ENCODE results near the gene BEND6.

DNA sequence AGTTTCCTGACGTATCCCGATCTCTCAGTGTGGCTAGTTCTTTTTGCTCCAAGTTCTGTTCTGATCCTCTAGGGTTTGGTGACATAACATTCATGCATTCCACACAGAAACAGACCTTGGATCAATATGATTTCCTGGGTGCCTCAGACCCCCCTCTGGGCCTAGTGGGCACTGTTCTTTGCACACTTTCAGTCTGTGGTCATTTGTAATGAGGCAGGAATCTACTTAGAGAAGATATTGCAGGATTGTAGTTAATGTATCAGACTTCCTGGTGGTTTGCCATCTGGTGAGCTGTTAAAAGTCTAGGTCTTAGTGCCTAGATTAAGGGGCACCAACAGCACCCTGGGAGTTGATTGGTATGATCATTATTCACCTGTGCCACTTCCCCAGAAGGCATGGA is 7.5 kb downstream of the BEND6 start:
- TF ChIP-seq, protein P1, sequence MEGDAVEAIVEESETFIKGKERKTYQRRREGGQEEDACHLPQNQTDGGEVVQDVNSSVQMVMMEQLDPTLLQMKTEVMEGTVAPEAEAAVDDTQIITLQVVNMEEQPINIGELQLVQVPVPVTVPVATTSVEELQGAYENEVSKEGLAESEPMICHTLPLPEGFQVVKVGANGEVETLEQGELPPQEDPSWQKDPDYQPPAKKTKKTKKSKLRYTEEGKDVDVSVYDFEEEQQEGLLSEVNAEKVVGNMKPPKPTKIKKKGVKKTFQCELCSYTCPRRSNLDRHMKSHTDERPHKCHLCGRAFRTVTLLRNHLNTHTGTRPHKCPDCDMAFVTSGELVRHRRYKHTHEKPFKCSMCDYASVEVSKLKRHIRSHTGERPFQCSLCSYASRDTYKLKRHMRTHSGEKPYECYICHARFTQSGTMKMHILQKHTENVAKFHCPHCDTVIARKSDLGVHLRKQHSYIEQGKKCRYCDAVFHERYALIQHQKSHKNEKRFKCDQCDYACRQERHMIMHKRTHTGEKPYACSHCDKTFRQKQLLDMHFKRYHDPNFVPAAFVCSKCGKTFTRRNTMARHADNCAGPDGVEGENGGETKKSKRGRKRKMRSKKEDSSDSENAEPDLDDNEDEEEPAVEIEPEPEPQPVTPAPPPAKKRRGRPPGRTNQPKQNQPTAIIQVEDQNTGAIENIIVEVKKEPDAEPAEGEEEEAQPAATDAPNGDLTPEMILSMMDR (IDR thresholded peaks at IDR 0.05), result no peak
- TF ChIP-seq POLR2AphosphoS5 (IDR thresholded peaks at IDR 0.05) (no peak), POLR2A (IDR thresholded peaks at IDR 0.05) (no peak), EP300 (IDR thresholded peaks at IDR 0.05) (no peak)

All from stomach (tissue), 4 donors.